KMS-11 (cell line): ENCODE results near the gene STX16.

Source experiments
- H2AFZ ChIP-seq: fragments of 200-600 bp; sonication (generic); 2 replicates; pipeline ENCODE4 v1.6.1; 2016; ENCODE audit warnings: antibody characterized with exemption, mixed run types, low read depth
- H3K27ac ChIP-seq: fragments of 200-600 bp; sonication (generic); 2 replicates; pipeline ENCODE4 v1.6.1; 2016; ENCODE audit warnings: mild to moderate bottlenecking, mixed run types
- H3K27me3 ChIP-seq: fragments of 200-600 bp; sonication (generic); 2 replicates; pipeline ENCODE4 v1.6.1; 2017; ENCODE audit warnings: mild to moderate bottlenecking, low read depth, mixed run types, moderate library complexity; ENCODE audit not compliant: insufficient read depth
- H3K36me3 ChIP-seq: fragments of 200-600 bp; sonication (generic); 2 replicates; pipeline ENCODE4 v1.6.1; 2017; ENCODE audit warnings: mild to moderate bottlenecking, mixed run types; ENCODE audit not compliant: insufficient read depth
- H3K4me1 ChIP-seq: fragments of 200-600 bp; sonication (generic); 2 replicates; pipeline ENCODE4 v1.6.1; 2016; ENCODE audit warnings: mild to moderate bottlenecking, low read depth, mixed run types; ENCODE audit not compliant: poor library complexity, severe bottlenecking
- H3K4me2 ChIP-seq: fragments of 200-600 bp; sonication (generic); 2 replicates; pipeline ENCODE4 v1.7.0; 2016; ENCODE audit warnings: mild to moderate bottlenecking, mixed run types
- H3K4me3 ChIP-seq: fragments of 200-600 bp; sonication (generic); IDR thresholded peaks from 2 replicates; pipeline ENCODE4 v1.6.1; 2017; ENCODE audit warnings: low read depth, low read length, mixed read lengths; ENCODE audit not compliant: insufficient read depth
- H3K79me2 ChIP-seq: fragments of 200-600 bp; sonication (generic); 2 replicates; pipeline ENCODE4 v1.6.1; 2016; ENCODE audit warnings: low read depth, mixed run types; ENCODE audit not compliant: insufficient read depth
- H3K9ac ChIP-seq: fragments of 200-600 bp; sonication (generic); 2 replicates; pipeline ENCODE4 v1.6.1; 2016; ENCODE audit warnings: mild to moderate bottlenecking, mixed run types
- H4K20me1 ChIP-seq: fragments of 200-600 bp; sonication (generic); 2 replicates; pipeline ENCODE4 v1.6.1; 2016; ENCODE audit warnings: mild to moderate bottlenecking, mixed run types; ENCODE audit not compliant: insufficient read depth
- TF ChIP-seq, protein P1 (sequence below): fragments of 200-600 bp; sonication (generic); conservative IDR thresholded peaks from 2 replicates; pipeline ENCODE4 v1.6.1; 2017; ENCODE audit warnings: low read depth, mild to moderate bottlenecking, antibody characterized with exemption, low read length, moderate library complexity, mixed read lengths

The STX16 gene

DNA sequence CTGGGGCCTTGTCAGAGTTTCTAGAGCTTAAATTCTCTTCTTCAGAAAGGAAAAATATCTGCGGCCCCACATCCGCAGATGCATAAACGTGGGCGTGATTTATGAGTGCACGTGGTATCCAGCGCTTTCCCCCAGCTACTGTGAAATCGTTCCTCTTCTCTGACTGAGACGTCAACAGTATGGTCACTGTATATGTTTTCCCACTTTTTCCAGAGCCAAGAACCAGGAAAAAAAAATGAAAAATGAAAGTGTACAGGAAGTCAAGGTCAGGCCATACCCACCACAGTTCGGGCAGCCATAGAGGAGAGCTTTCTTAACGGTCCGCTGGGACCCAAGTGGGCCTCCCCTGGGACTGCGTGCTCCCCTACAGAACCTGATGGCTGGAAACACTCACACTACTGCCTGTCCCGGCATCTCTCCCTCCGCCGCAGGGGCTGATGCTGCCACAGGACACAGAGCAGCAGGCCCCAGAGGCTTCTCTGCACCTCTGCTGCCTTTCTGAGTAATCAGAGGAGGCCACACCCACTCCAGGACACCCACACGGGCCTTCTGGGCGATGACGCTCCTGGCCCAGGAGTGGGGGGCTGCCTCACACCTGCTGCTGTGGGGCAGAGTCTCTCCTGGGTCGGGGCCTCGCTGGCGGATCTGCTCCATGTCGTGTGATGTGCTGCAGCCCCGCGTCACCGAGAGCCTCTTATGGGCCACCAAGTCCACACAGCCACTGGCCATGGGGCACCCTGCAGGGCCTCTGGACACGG, 16.4 kb upstream of the STX16 start:
- H4K20me1 ChIP-seq, result no peaks in the 10 kb centered on the region
- no peak overlapping the region for H3K4me2 ChIP-seq
- H3K79me2 ChIP-seq, result no peaks in the 10 kb centered on the region
- H3K36me3 ChIP-seq, result no peaks in the 10 kb centered on the region
- no peak overlapping the region for H3K4me3 ChIP-seq
- H3K9ac ChIP-seq, result no peak overlapping the region
- no peak overlapping the region for H2AFZ ChIP-seq
- H3K4me1 ChIP-seq, result no peaks in the 10 kb centered on the region
- peaks cover 86% of the 10 kb centered on the region for H3K27me3 ChIP-seq
- no peak overlapping the region for H3K27ac ChIP-seq
- TF ChIP-seq, protein P1, sequence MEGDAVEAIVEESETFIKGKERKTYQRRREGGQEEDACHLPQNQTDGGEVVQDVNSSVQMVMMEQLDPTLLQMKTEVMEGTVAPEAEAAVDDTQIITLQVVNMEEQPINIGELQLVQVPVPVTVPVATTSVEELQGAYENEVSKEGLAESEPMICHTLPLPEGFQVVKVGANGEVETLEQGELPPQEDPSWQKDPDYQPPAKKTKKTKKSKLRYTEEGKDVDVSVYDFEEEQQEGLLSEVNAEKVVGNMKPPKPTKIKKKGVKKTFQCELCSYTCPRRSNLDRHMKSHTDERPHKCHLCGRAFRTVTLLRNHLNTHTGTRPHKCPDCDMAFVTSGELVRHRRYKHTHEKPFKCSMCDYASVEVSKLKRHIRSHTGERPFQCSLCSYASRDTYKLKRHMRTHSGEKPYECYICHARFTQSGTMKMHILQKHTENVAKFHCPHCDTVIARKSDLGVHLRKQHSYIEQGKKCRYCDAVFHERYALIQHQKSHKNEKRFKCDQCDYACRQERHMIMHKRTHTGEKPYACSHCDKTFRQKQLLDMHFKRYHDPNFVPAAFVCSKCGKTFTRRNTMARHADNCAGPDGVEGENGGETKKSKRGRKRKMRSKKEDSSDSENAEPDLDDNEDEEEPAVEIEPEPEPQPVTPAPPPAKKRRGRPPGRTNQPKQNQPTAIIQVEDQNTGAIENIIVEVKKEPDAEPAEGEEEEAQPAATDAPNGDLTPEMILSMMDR, result no peak

- Histone ChIP-seq H3K27ac (no peak overlapping the region), H3K79me2 (no peaks in the 10 kb centered on the region), H3K4me3 (no peak overlapping the region), H3K4me2 (no peak overlapping the region), H3K36me3 (no peaks in the 10 kb centered on the region), H3K27me3 (peaks cover 86% of the 10 kb centered on the region), H3K9ac (no peak overlapping the region), H4K20me1 (no peaks in the 10 kb centered on the region), H2AFZ (no peak overlapping the region), H3K4me1 (no peaks in the 10 kb centered on the region)
- TF ChIP-seq, protein P1, result no peak
Measured at GRCh38 chr20:58635279-58635665, 15.8 kb upstream of the STX16 start.

- TF ChIP-seq, protein P1, result no peak
- Histone ChIP-seq H3K27ac (no peak overlapping the region), H3K4me3 (no peak overlapping the region), H3K79me2 (no peaks in the 10 kb centered on the region), H3K4me1 (no peaks in the 10 kb centered on the region), H3K9ac (no peak overlapping the region), H2AFZ (no peak overlapping the region), H3K36me3 (no peaks in the 10 kb centered on the region), H3K27me3 (peaks cover 86% of the 10 kb centered on the region), H3K4me2 (no peak overlapping the region), H4K20me1 (no peaks in the 10 kb centered on the region)
Measured at GRCh38 chr20:58636396-58636982, 14.6 kb upstream of the STX16 start.

- H3K27ac ChIP-seq, result no peak overlapping the region
- no peak overlapping the region for H3K4me3 ChIP-seq
- H3K36me3 ChIP-seq, result no peaks in the 10 kb centered on the region
- H3K79me2 ChIP-seq, result no peaks in the 10 kb centered on the region
- H2AFZ ChIP-seq, result no peak overlapping the region
- no peak overlapping the region for H3K4me2 ChIP-seq
- H3K4me1 ChIP-seq, result no peaks in the 10 kb centered on the region
- H3K27me3 ChIP-seq, result peaks cover 85% of the 10 kb centered on the region
- no peak overlapping the region for H3K9ac ChIP-seq
- H4K20me1 ChIP-seq, result no peaks in the 10 kb centered on the region
- TF ChIP-seq, protein P1, result no peak
Measured at GRCh38 chr20:58636983-58637421, 14.1 kb upstream of the STX16 start.
